Common myeloid progenitor, CD34-positive (primary cell): Measurements from ENCODE around the gene CACNA1S.

ENCODE experiments used
- CTCF ChIA-PET: fragments of 350-600 bp; sonication (Branson Sonifier 250); formaldehyde crosslinking; loops from one replicate; lab custom pipeline; 2021; ENCODE audit warnings: antibody characterized with exemption; lab: Charles Lee
- POLR2A ChIA-PET: fragments of 350-600 bp; sonication (Branson Sonifier 250); formaldehyde crosslinking; loops from one replicate; lab custom pipeline; 2021; ENCODE audit warnings: antibody characterized with exemption; lab: Charles Lee
- DNase-seq, 3 donors: peaks; one replicate each; pipeline versions ENCODE4 v3.0.0 to v3.0.0-alpha.2; 2013
- H3K27ac ChIP-seq, 2 experiments: 1 replicate in 1 of 2; 2 replicates in 1 of 2; pipeline ENCODE4 v1.7.0; 2013; ENCODE audit warnings: inconsistent platforms in 2 of 2, low read length in 2 of 2, mild to moderate bottlenecking in 2 of 2, low read depth in 1 of 2, moderate library complexity in 1 of 2; ENCODE audit not compliant: severe bottlenecking in 2 of 2, insufficient read depth in 1 of 2, poor library complexity in 1 of 2
- H3K27me3 ChIP-seq, 5 experiments: replicated peaks in 2 of 5; 1 replicate in 3 of 5; 2 replicates in 2 of 5; pipeline versions ENCODE4 v1.6.1 to v1.7.0; 2013; ENCODE audit warnings: low read length in 4 of 5, mild to moderate bottlenecking in 2 of 5, moderate library complexity in 2 of 5, inconsistent platforms in 1 of 5; ENCODE audit not compliant: insufficient read depth in 5 of 5, control insufficient read depth in 4 of 5
- H3K36me3 ChIP-seq, 4 experiments: 1 replicate in 2 of 4; 2 replicates in 2 of 4; pipeline versions ENCODE4 v1.6.1 to v1.7.0; 2013; ENCODE audit warnings: low read length in 3 of 4, control low read depth in 1 of 4, mild to moderate bottlenecking in 1 of 4; ENCODE audit not compliant: control insufficient read depth in 4 of 4, insufficient read depth in 4 of 4
- H3K4me1 ChIP-seq, 4 experiments: 1 replicate in 3 of 4; 2 replicates in 1 of 4; pipeline versions ENCODE4 v1.6.1 to v1.7.1; 2013; ENCODE audit warnings: low read length in 3 of 4, mild to moderate bottlenecking in 3 of 4, control low read depth in 1 of 4, inconsistent platforms in 1 of 4, moderate library complexity in 1 of 4; ENCODE audit not compliant: control insufficient read depth in 4 of 4, insufficient read depth in 4 of 4; ENCODE audit errors: control extremely low read depth in 1 of 4
- H3K4me3 ChIP-seq, 7 experiments: 1 replicate in 4 of 7; 2 replicates in 3 of 7; pipeline versions ENCODE4 v1.5.1 to v1.7.0; 2013; ENCODE audit warnings: mild to moderate bottlenecking in 7 of 7, low read length in 6 of 7, moderate library complexity in 6 of 7, inconsistent platforms in 2 of 7, low read depth in 2 of 7, control low read depth in 1 of 7; ENCODE audit not compliant: insufficient read depth in 4 of 7, control insufficient read depth in 1 of 7; ENCODE audit errors: extremely low read depth in 1 of 7
- H3K9me3 ChIP-seq, 5 experiments: 1 replicate in 4 of 5; 2 replicates in 1 of 5; pipeline versions ENCODE4 v1.6.1 to v1.7.1; 2013; ENCODE audit warnings: low read length in 4 of 5, mild to moderate bottlenecking in 2 of 5, inconsistent platforms in 1 of 5, low read depth in 1 of 5, moderate library complexity in 1 of 5; ENCODE audit not compliant: control insufficient read depth in 4 of 5, insufficient read depth in 2 of 5; ENCODE audit errors: control extremely low read depth in 1 of 5
- WGBS: methylation state at CpG from one replicate; pipeline ENCODE4 v1.1.5; 2013; ENCODE audit not compliant: insufficient coverage; 5-methylcytosine and 5-hydroxymethylcytosine counted together

CACNA1S gene

GRCh38 chr1:201062511-201063091, 49.6 kb downstream of the CACNA1S start:
- ChIA-PET CTCF (no interaction called here), POLR2A (no interaction called here)
- Histone ChIP-seq H3K4me3 (no peak overlapping the region), H3K4me1 (no peaks in the 10 kb centered on the region), H3K36me3 (no peaks in the 10 kb centered on the region), H3K9me3 (no peaks in the 10 kb centered on the region), H3K27me3 (peaks cover 0 to 1% (median 0%) of the 10 kb centered on the region in 5 experiments), H3K27ac (no peak overlapping the region)
- DNase-seq = no peak
- WGBS = 76% methylated on average over 4 of the region's 8 CpGs

- Histone ChIP-seq H3K27ac (no peak overlapping the region), H3K4me3 (no peak overlapping the region), H3K36me3 (no peaks in the 10 kb centered on the region), H3K27me3 (peaks cover 0 to 3% (median 0%) of the 10 kb centered on the region in 5 experiments), H3K4me1 (no peaks in the 10 kb centered on the region), H3K9me3 (no peaks in the 10 kb centered on the region)
- WGBS = 97% methylated on average over 12 of the region's 12 CpGs
- ChIA-PET POLR2A (no interaction called here), CTCF (no interaction called here)
- no peak for DNase-seq
These were observed 50.3 kb downstream of the CACNA1S start for GRCh38 chr1:201061886-201062285.

GRCh38 chr1:201061049-201061448, 51.2 kb downstream of the CACNA1S start:
- CTCF ChIA-PET = no interaction called here
- 92% methylated on average over 4 of the region's 4 CpGs for WGBS
- POLR2A ChIA-PET = no interaction called here
- Histone ChIP-seq H3K27me3 (peaks cover 0 to 4% (median 0%) of the 10 kb centered on the region in 5 experiments), H3K36me3 (no peaks in the 10 kb centered on the region), H3K4me1 (no peaks in the 10 kb centered on the region), H3K9me3 (no peaks in the 10 kb centered on the region), H3K4me3 (no peak overlapping the region), H3K27ac (no peak overlapping the region)
- no peak for DNase-seq

GRCh38 chr1:201060586-201060985, 51.6 kb downstream of the CACNA1S start:
- 100% methylated on average over 1 of the region's 4 CpGs for WGBS
- Histone ChIP-seq H3K36me3 (no peaks in the 10 kb centered on the region), H3K27me3 (peaks cover 0 to 4% (median 0%) of the 10 kb centered on the region in 5 experiments), H3K4me3 (no peak overlapping the region), H3K9me3 (no peaks in the 10 kb centered on the region), H3K4me1 (no peaks in the 10 kb centered on the region), H3K27ac (no peak overlapping the region)
- POLR2A ChIA-PET = no interaction called here
- CTCF ChIA-PET = no interaction called here
- no peak for DNase-seq

- Histone ChIP-seq H3K9me3 (no peaks in the 10 kb centered on the region), H3K36me3 (no peaks in the 10 kb centered on the region), H3K27ac (no peak overlapping the region), H3K4me3 (no peak overlapping the region), H3K4me1 (no peaks in the 10 kb centered on the region), H3K27me3 (peaks cover 0 to 4% (median 0%) of the 10 kb centered on the region in 5 experiments)
- WGBS = 100% methylated on average over 2 of the region's 5 CpGs
- CTCF ChIA-PET = no interaction called here
- POLR2A ChIA-PET = no interaction called here
- no peak for DNase-seq
These were observed 52.2 kb downstream of the CACNA1S start for GRCh38 chr1:201059871-201060555.

- DNase-seq = no peak
- no peaks in the 10 kb centered on the region for H3K36me3 ChIP-seq
- H3K4me1 ChIP-seq = no peaks in the 10 kb centered on the region
- no peak overlapping the region for H3K4me3 ChIP-seq
- WGBS = 100% methylated on average over 2 of the region's 3 CpGs
- H3K27me3 ChIP-seq = peaks cover 0 to 4% (median 0%) of the 10 kb centered on the region in 5 experiments
- ChIA-PET CTCF (no interaction called here), POLR2A (no interaction called here)
- no peaks in the 10 kb centered on the region for H3K9me3 ChIP-seq
- H3K27ac ChIP-seq = no peak overlapping the region
These were observed 52.8 kb downstream of the CACNA1S start for GRCh38 chr1:201059401-201059800.

GRCh38 chr1:201054091-201054543, 58.1 kb downstream of the CACNA1S start:
- POLR2A ChIA-PET = no interaction called here

More at GRCh38 chr1:201054091-201054543, 58.1 kb downstream of the CACNA1S start:
- Histone ChIP-seq H3K36me3 (no peaks in the 10 kb centered on the region), H3K4me1 (no peaks in the 10 kb centered on the region), H3K9me3 (no peaks in the 10 kb centered on the region), H3K4me3 (no peak overlapping the region), H3K27ac (no peak overlapping the region), H3K27me3 (peaks cover 0 to 4% (median 0%) of the 10 kb centered on the region in 5 experiments)
- WGBS = 98% methylated on average over 10 of the region's 10 CpGs
- CTCF ChIA-PET = no interaction called here
- no peak for DNase-seq
